GM18907 (cell line): ENCODE data around the gene COL8A2.

Experiments
- ATAC-seq: cut with Tn5 transposase; IDR thresholded peaks from one replicate; pipeline ENCODE4 v1.9.1; 2021; ENCODE audit warnings: mild to moderate bottlenecking, moderate library complexity; ENCODE audit not compliant: unreplicated experiment

COL8A2 gene

GRCh38 chr1:36115931-36116330 lies 9.1 kb downstream of the COL8A2 start:
- no peak for ATAC-seq

GRCh38 chr1:36115200-36115669 lies 9.8 kb downstream of the COL8A2 start:
- ATAC-seq = no peak

- ATAC-seq = no peak
Observed at GRCh38 chr1:36114371-36114770, 10.7 kb downstream of the COL8A2 start.

- no peak for ATAC-seq
Observed at GRCh38 chr1:36112823-36113222, 12.2 kb downstream of the COL8A2 start.

GRCh38 chr1:36111151-36111550 lies 13.9 kb downstream of the COL8A2 start:
- no peak for ATAC-seq

- ATAC-seq = no peak
Observed at GRCh38 chr1:36109041-36109679, 15.9 kb downstream of the COL8A2 start.

GRCh38 chr1:36108314-36108713 lies 16.7 kb downstream of the COL8A2 start:
- ATAC-seq = no peak

GRCh38 chr1:36107394-36107793 lies 17.6 kb downstream of the COL8A2 start:
- no peak for ATAC-seq

- no peak for ATAC-seq
Observed at GRCh38 chr1:36106269-36106668, 18.8 kb downstream of the COL8A2 start.

GRCh38 chr1:36101546-36101945 lies 23.5 kb downstream of the COL8A2 start:
- no peak for ATAC-seq

- ATAC-seq = no peak
Observed at GRCh38 chr1:36100376-36100775, 24.6 kb downstream of the COL8A2 start.

- ATAC-seq = peak; percentile 60
Observed at GRCh38 chr1:36099681-36100341, 25.2 kb downstream of the COL8A2 start.

- no peak for ATAC-seq
Observed at GRCh38 chr1:36098650-36099365, 26.2 kb downstream of the COL8A2 start.

- no peak for ATAC-seq
Observed at GRCh38 chr1:36097693-36098585, 27.1 kb downstream of the COL8A2 start.

- ATAC-seq = no peak
Observed at GRCh38 chr1:36096500-36097432, 28.3 kb downstream of the COL8A2 start.

- no peak for ATAC-seq
Observed at GRCh38 chr1:36095760-36096405, 29.1 kb downstream of the COL8A2 start.

- ATAC-seq = no peak
Observed at GRCh38 chr1:36094621-36095061, 30.4 kb downstream of the COL8A2 start.

- ATAC-seq = no peak
Observed at GRCh38 chr1:36093929-36094328, 31.1 kb downstream of the COL8A2 start.

GRCh38 chr1:36093226-36093625 lies 31.8 kb downstream of the COL8A2 start:
- ATAC-seq = no peak
